Osteoblast (primary cell): Measurements from ENCODE around the gene RGS9. TPM values are rescaled to one million over a fixed set of nuclear protein-coding genes. Genes with fewer than 3 reads are reported as not detected.
A peak's percentile ranks its signal among the peaks of the same experiment; 100 is the strongest.

ENCODE experiments used
- DNase-seq: peaks from one replicate; pipeline ENCODE4 v3.0.0; 2011; ENCODE audit warnings: low spot score, mixed read lengths; ENCODE audit not compliant: insufficient read length; ENCODE audit errors: missing footprints
- H2AFZ ChIP-seq: 2 replicates; pipeline ENCODE4 v1.6.0; 2011; ENCODE audit warnings: mild to moderate bottlenecking, low read length
- H3K27ac ChIP-seq: 2 replicates; pipeline ENCODE4 v1.5.1; 2011; ENCODE audit warnings: mild to moderate bottlenecking, low read depth, low read length, moderate library complexity
- H3K27me3 ChIP-seq: 2 replicates; pipeline ENCODE4 v1.6.0; 2012; ENCODE audit warnings: mild to moderate bottlenecking, control low read depth, inconsistent platforms, low read length, moderate library complexity; ENCODE audit not compliant: insufficient read depth
- H3K36me3 ChIP-seq: 2 replicates; pipeline ENCODE4 v1.5.1; 2011; ENCODE audit warnings: mild to moderate bottlenecking, low read length, control low read depth, moderate library complexity; ENCODE audit not compliant: insufficient read depth
- H3K4me1 ChIP-seq: 2 replicates; pipeline ENCODE4 v1.5.1; 2011; ENCODE audit warnings: mild to moderate bottlenecking, low read length, control low read depth, moderate library complexity; ENCODE audit not compliant: insufficient read depth
- H3K4me2 ChIP-seq: 2 replicates; pipeline ENCODE4 v1.6.0; 2011; ENCODE audit warnings: mild to moderate bottlenecking, low read length; ENCODE audit not compliant: insufficient read depth
- H3K4me3 ChIP-seq: fragments of 200-600 bp; sonication (generic); 3 replicates; pipeline ENCODE4 v1.5.1; 2012; ENCODE audit warnings: mild to moderate bottlenecking, low read length, inconsistent platforms; ENCODE audit not compliant: insufficient read depth
- H3K79me2 ChIP-seq: 2 replicates; pipeline ENCODE4 v1.6.0; 2012; ENCODE audit warnings: mild to moderate bottlenecking, low read length, control low read depth, inconsistent platforms; ENCODE audit not compliant: insufficient read depth
- H3K9me3 ChIP-seq: 2 replicates; pipeline ENCODE4 v1.5.1; 2011; ENCODE audit warnings: low read depth, low read length, control low read depth
- H4K20me1 ChIP-seq: 2 replicates; pipeline ENCODE4 v1.6.0; 2012; ENCODE audit warnings: mild to moderate bottlenecking, low read length, control low read depth; ENCODE audit not compliant: insufficient read depth
- CTCF ChIP-seq: IDR thresholded peaks from 2 replicates; pipeline ENCODE4 v1.5.1; 2011; ENCODE audit warnings: mild to moderate bottlenecking, low read depth, low read length, moderate library complexity; ENCODE audit errors: extremely low read depth
- total RNA-seq: library from RNA; depleted of rRNA; stranded (reverse); fragments of >200 nt; gene quantifications from 2 replicates; pipeline ENCODE4 v1.2.3, GENCODE V29; 2012

Gene RGS9
- total RNA-seq, 1 donor, result 0.36 TPM

- peaks cover 4% of the 10 kb centered on the region for H3K27me3 ChIP-seq
- no peaks in the 10 kb centered on the region for H3K4me1 ChIP-seq
- no peak overlapping the region for H3K4me2 ChIP-seq
- H3K27ac ChIP-seq, result no peak overlapping the region
- no peak for DNase-seq
- no peaks in the 10 kb centered on the region for H3K9me3 ChIP-seq
- H4K20me1 ChIP-seq, result no peaks in the 10 kb centered on the region
- H3K79me2 ChIP-seq, result no peaks in the 10 kb centered on the region
- no peak overlapping the region for H3K4me3 ChIP-seq
- TF ChIP-seq CTCF, result no peak
- no peaks in the 10 kb centered on the region for H3K36me3 ChIP-seq
- no peak overlapping the region for H2AFZ ChIP-seq
Measured at GRCh38 chr17:65185062-65185461, 47.9 kb downstream of the RGS9 start.

- H3K36me3 ChIP-seq, result no peaks in the 10 kb centered on the region
Measured at GRCh38 chr17:65185668-65186382, 48.7 kb downstream of the RGS9 start.

GRCh38 chr17:65190467-65191097, 53.4 kb downstream of the RGS9 start:
- no peaks in the 10 kb centered on the region for H3K27me3 ChIP-seq
- H3K4me2 ChIP-seq, result no peak overlapping the region

More at GRCh38 chr17:65185668-65186382, 48.7 kb downstream of the RGS9 start:
- no peak for DNase-seq
- no peak overlapping the region for H3K4me2 ChIP-seq
- no peak for TF ChIP-seq CTCF
- H2AFZ ChIP-seq, result no peak overlapping the region
- H3K79me2 ChIP-seq, result no peaks in the 10 kb centered on the region
- no peak overlapping the region for H3K4me3 ChIP-seq
- H4K20me1 ChIP-seq, result no peaks in the 10 kb centered on the region
- no peak overlapping the region for H3K27ac ChIP-seq
- H3K9me3 ChIP-seq, result no peaks in the 10 kb centered on the region
- H3K27me3 ChIP-seq, result peaks cover 4% of the 10 kb centered on the region
- peaks cover 3% of the 10 kb centered on the region for H3K4me1 ChIP-seq

More at GRCh38 chr17:65190467-65191097, 53.4 kb downstream of the RGS9 start:
- TF ChIP-seq CTCF, result no peak
- H4K20me1 ChIP-seq, result no peaks in the 10 kb centered on the region
- no peaks in the 10 kb centered on the region for H3K9me3 ChIP-seq
- peak; percentile 95 for DNase-seq
- no peaks in the 10 kb centered on the region for H3K36me3 ChIP-seq
- peaks cover 21% of the 10 kb centered on the region for H3K4me1 ChIP-seq
- no peaks in the 10 kb centered on the region for H3K79me2 ChIP-seq
- no peak overlapping the region for H3K27ac ChIP-seq
- no peak overlapping the region for H2AFZ ChIP-seq
- H3K4me3 ChIP-seq, result no peak overlapping the region
